GM10248 (cell line): ENCODE data around the gene PRELP.

Experiments used
- CTCF ChIA-PET: fragments of 300-600 bp; sonication (Branson Sonifier 250); formaldehyde crosslinking; extraction: SDS; loops from one replicate; lab custom pipeline; 2021; ENCODE audit warnings: antibody characterized with exemption; lab: Yijun Ruan, JAX
- POLR2A ChIA-PET: fragments of 350-650 bp; sonication (Branson Sonifier 250); formaldehyde crosslinking; extraction: SDS; loops from one replicate; lab custom pipeline; 2020; ENCODE audit warnings: antibody characterized with exemption; lab: Yijun Ruan, JAX
- DNase-seq: peaks from one replicate; pipeline ENCODE4 v3.0.0; 2012; ENCODE audit errors: extremely low spot score
- CTCF ChIP-seq: IDR thresholded peaks from 2 replicates; pipeline ENCODE4 v1.5.1; 2012; ENCODE audit warnings: mild to moderate bottlenecking, low read depth; ENCODE audit errors: extremely low read depth, missing control alignments, control extremely low read depth

Gene PRELP

GRCh38 chr1:203475012-203475981 lies at the start of gene PRELP:
TSS of gene PRELP (plus strand) at chr1:203475806. CDS start at chr1:203483185, 7,379 bp downstream.
- CTCF ChIA-PET, result interaction anchor here (1.1 to 8.9 kb wide), 9 partner anchors 10 to 1332 kb away, joined by 3 to 75 read pairs (median 6); no protein-coding TSS in a partner anchor
- DNase-seq, result no peak
- TF ChIP-seq CTCF, result no peak
- POLR2A ChIA-PET, result no interaction called here

- ChIA-PET POLR2A (no interaction called here), CTCF (interaction anchor here (0.7 kb wide), 1 partner anchor 157 kb away, joined by 3 read pairs; no protein-coding TSS in a partner anchor)
- no peak for TF ChIP-seq CTCF
- no peak for DNase-seq
These were observed 49.2 kb upstream of the PRELP start for GRCh38 chr1:203426366-203426765.

- no peak for TF ChIP-seq CTCF
- ChIA-PET CTCF (interaction anchor here (2.6 kb wide), 1 partner anchor 85 kb away, joined by 11 read pairs; no protein-coding TSS in a partner anchor), POLR2A (no interaction called here)
- no peak for DNase-seq
These were observed 48.7 kb upstream of the PRELP start for GRCh38 chr1:203426870-203427269.

GRCh38 chr1:203427451-203427850 lies 48.2 kb upstream of the PRELP start:
- POLR2A ChIA-PET, result no interaction called here
- DNase-seq, result no peak
- TF ChIP-seq CTCF, result no peak
- CTCF ChIA-PET, result interaction anchor here (2.6 kb wide), 1 partner anchor 86 kb away, joined by 11 read pairs; no protein-coding TSS in a partner anchor

GRCh38 chr1:203428981-203429599 lies 46.5 kb upstream of the PRELP start:
- no peak for DNase-seq
- POLR2A ChIA-PET, result no interaction called here
- no peak for TF ChIP-seq CTCF
- CTCF ChIA-PET, result interaction anchor here (0.7 to 2.6 kb wide), 5 partner anchors 11 to 162 kb away, joined by 3 to 11 read pairs (median 3); no protein-coding TSS in a partner anchor

GRCh38 chr1:203435615-203436014 lies 40.0 kb upstream of the PRELP start:
- ChIA-PET POLR2A (no interaction called here), CTCF (interaction anchor here (1.1 kb wide), 1 partner anchor 93 kb away, joined by 3 read pairs; no protein-coding TSS in a partner anchor)
- TF ChIP-seq CTCF, result no peak
- no peak for DNase-seq
